Measurements from ENCODE around the gene SLC5A1. TPM values are rescaled to one million over a fixed set of nuclear protein-coding genes. Genes with fewer than 3 reads are reported as not detected.
"Not testable (repeated sequence)": the region's sequence is repeated elsewhere in the genome, so short reads cannot be mapped to it uniquely, and the experiment has no call there.

SLC5A1 gene
- total and polyA plus RNA-seq, 9 of the 15 experiments (the other 6 are each of a cell fraction or from before 2014, with no cell fraction given) = not detected

DNA sequence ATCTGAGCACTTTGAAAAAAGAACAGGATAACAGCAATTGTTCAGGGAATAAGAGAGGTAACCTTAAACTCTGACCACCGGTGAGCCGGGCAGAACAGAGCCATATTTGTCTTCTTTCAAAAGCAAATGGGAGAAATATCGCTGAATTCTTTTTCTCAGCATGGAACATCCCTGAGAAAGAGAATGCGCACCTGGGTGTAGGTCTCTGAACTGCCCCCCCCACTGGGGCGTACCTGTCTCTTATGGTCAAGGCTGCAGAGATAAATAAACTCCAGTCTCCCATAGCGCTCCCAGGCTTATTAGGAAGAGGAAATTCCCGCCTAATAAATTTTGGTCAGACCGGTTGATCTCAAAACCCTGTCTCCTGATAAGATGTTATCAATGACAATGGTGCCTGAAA is 104.1 kb downstream of the SLC5A1 start:
- CTCF ChIA-PET (ENCODE audit: low intra/inter-chr PET ratio); DNase-seq (ENCODE audit: extremely low read depth in 1 of 4, low spot score in 3 of 4); H3K9me1 ChIP-seq (ENCODE audit: control insufficient read depth, insufficient read depth, low read length); H3K9ac ChIP-seq (ENCODE audit: insufficient read depth in 1 of 2, low read depth in 2 of 2, low read length in 2 of 2); ATAC-seq; H3K9me3 ChIP-seq (replicated peaks; ENCODE audit: control insufficient read depth, insufficient read depth, low read depth, low read length); H3K27ac ChIP-seq (ENCODE audit: extremely low read depth, low read depth, low read length); POLR2A ChIA-PET; H3K4me1 ChIP-seq (replicated peaks in 1 of 2; ENCODE audit: control insufficient read depth in 2 of 2, insufficient read depth in 2 of 2, low read length in 2 of 2); H3K4me3 ChIP-seq; H4K20me1 ChIP-seq (replicated peaks; ENCODE audit: control insufficient read depth, insufficient read depth, low read length); H3K4me2 ChIP-seq (ENCODE audit: insufficient read depth, low read length); FAIRE-seq; H3K79me2 ChIP-seq (ENCODE audit: control insufficient read depth, insufficient read depth, low read length); BruUV-seq (replicated peaks); in situ Hi-C loops (cut with MboI); H3K36me3 ChIP-seq (ENCODE audit: control insufficient read depth, insufficient read depth, low read length); H2AFZ ChIP-seq (ENCODE audit: low read depth, low read length); intact Hi-C loops (cut with micrococcal nuclease); H3K27me3 ChIP-seq (ENCODE audit: control insufficient read depth in 2 of 2, insufficient read depth in 2 of 2, low read length in 2 of 2): not testable (repeated sequence)
- WGBS (ENCODE audit: insufficient coverage, low coverage, missing lambda C conversion rate) = 37% methylated on average over 5 of the region's 8 CpGs

DNA sequence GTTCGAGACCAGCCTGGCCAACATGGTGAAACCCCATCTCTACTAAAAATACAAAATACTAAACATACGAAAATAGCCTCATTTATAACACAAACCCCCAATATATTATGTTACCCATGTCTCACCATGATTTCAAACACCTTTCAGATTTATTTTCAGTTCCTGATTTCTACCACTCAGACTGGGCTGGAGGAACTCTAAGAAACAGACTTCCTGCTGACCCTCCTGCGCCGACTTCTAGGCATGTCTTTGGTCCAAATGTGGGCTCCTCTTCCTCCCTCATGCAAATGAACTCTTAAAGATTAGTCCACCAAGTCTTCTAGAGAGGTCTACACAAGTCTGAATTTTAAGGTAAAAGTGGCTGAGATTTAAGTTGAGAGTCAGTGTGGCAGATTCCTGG is 105.3 kb downstream of the SLC5A1 start:
- H3K4me1 ChIP-seq (replicated peaks in 1 of 2; ENCODE audit: control insufficient read depth in 2 of 2, insufficient read depth in 2 of 2, low read length in 2 of 2); H3K36me3 ChIP-seq (ENCODE audit: control insufficient read depth, insufficient read depth, low read length); in situ Hi-C loops (cut with MboI); H2AFZ ChIP-seq (ENCODE audit: low read depth, low read length); H3K27me3 ChIP-seq (ENCODE audit: control insufficient read depth in 2 of 2, insufficient read depth in 2 of 2, low read length in 2 of 2); FAIRE-seq; ATAC-seq; BruUV-seq (replicated peaks); H3K27ac ChIP-seq (ENCODE audit: extremely low read depth, low read depth, low read length); H3K79me2 ChIP-seq (ENCODE audit: control insufficient read depth, insufficient read depth, low read length); POLR2A ChIA-PET; CTCF ChIA-PET (ENCODE audit: low intra/inter-chr PET ratio); H3K9me3 ChIP-seq (replicated peaks; ENCODE audit: control insufficient read depth, insufficient read depth, low read depth, low read length); H3K9ac ChIP-seq (ENCODE audit: insufficient read depth in 1 of 2, low read depth in 2 of 2, low read length in 2 of 2); H3K4me3 ChIP-seq; intact Hi-C loops (cut with micrococcal nuclease); H3K4me2 ChIP-seq (ENCODE audit: insufficient read depth, low read length); H3K9me1 ChIP-seq (ENCODE audit: control insufficient read depth, insufficient read depth, low read length); H4K20me1 ChIP-seq (replicated peaks; ENCODE audit: control insufficient read depth, insufficient read depth, low read length); DNase-seq (ENCODE audit: extremely low read depth in 1 of 4, low spot score in 3 of 4): not testable (repeated sequence)
- 12% methylated on average over 3 of the region's 4 CpGs for WGBS (ENCODE audit: insufficient coverage, low coverage, missing lambda C conversion rate)

DNA sequence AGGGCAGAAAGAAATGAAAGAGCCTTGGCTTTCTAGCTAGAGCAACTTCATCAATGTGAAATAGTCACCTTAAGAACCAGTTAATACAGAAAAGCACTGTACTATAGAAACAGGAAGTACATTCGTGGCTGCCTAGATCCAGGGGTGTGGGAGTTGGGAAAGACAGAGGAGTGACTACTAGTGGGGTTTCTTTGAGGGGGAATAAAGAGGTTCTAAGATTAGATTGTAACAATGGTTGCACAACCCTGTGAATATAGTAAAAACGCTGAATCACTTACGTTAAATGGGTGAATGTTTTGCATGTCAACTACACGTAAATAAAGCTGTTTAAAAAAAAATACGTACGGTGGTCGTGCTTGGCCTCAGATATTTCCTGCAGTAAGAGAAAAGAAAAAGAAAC is 107.6 kb downstream of the SLC5A1 start:
- H3K9me1 ChIP-seq (ENCODE audit: control insufficient read depth, insufficient read depth, low read length); intact Hi-C loops (cut with micrococcal nuclease); in situ Hi-C loops (cut with MboI); BruUV-seq (replicated peaks); CTCF ChIA-PET (ENCODE audit: low intra/inter-chr PET ratio); H3K9me3 ChIP-seq (replicated peaks; ENCODE audit: control insufficient read depth, insufficient read depth, low read depth, low read length); H3K4me1 ChIP-seq (replicated peaks in 1 of 2; ENCODE audit: control insufficient read depth in 2 of 2, insufficient read depth in 2 of 2, low read length in 2 of 2); H3K9ac ChIP-seq (ENCODE audit: insufficient read depth in 1 of 2, low read depth in 2 of 2, low read length in 2 of 2); H3K79me2 ChIP-seq (ENCODE audit: control insufficient read depth, insufficient read depth, low read length); H4K20me1 ChIP-seq (replicated peaks; ENCODE audit: control insufficient read depth, insufficient read depth, low read length); H3K4me2 ChIP-seq (ENCODE audit: insufficient read depth, low read length); H3K27me3 ChIP-seq (ENCODE audit: control insufficient read depth in 2 of 2, insufficient read depth in 2 of 2, low read length in 2 of 2); H3K4me3 ChIP-seq; H2AFZ ChIP-seq (ENCODE audit: low read depth, low read length); H3K27ac ChIP-seq (ENCODE audit: extremely low read depth, low read depth, low read length); ATAC-seq; FAIRE-seq; DNase-seq (ENCODE audit: extremely low read depth in 1 of 4, low spot score in 3 of 4); POLR2A ChIA-PET; H3K36me3 ChIP-seq (ENCODE audit: control insufficient read depth, insufficient read depth, low read length): not testable (repeated sequence)
- 3% methylated on average over 4 of the region's 7 CpGs for WGBS (ENCODE audit: insufficient coverage, low coverage, missing lambda C conversion rate)

Data from K562 (cell line).